Neural progenitor cell (in vitro differentiated cells): ENCODE measurements around the gene GULP1. TPM values are rescaled to one million over a fixed set of nuclear protein-coding genes. Genes with fewer than 3 reads are reported as not detected.

Experiments
- DNase-seq: peaks from one replicate; pipeline ENCODE4 v3.0.0-alpha.2; 2016; ENCODE audit warnings: low spot score
- H2AFZ ChIP-seq: fragments of 200-600 bp; sonication (generic); replicated peaks from 2 replicates; pipeline ENCODE4 v1.6.1; 2016; ENCODE audit warnings: antibody characterized with exemption
- H3F3A ChIP-seq: fragments of 200-600 bp; sonication (generic); 2 replicates; pipeline ENCODE4 v1.6.1; 2016; ENCODE audit warnings: antibody characterized with exemption, low read depth
- H3K27ac ChIP-seq: fragments of 200-600 bp; sonication (generic); 2 replicates; pipeline ENCODE4 v1.5.1; 2016; ENCODE audit warnings: mild to moderate bottlenecking
- H3K27me3 ChIP-seq: fragments of 200-600 bp; sonication (generic); 2 replicates; pipeline ENCODE4 v1.6.1; 2016; ENCODE audit warnings: mild to moderate bottlenecking, moderate library complexity
- H3K36me3 ChIP-seq: fragments of 200-600 bp; sonication (generic); 2 replicates; pipeline ENCODE4 v1.5.1; 2016
- H3K4me1 ChIP-seq: fragments of 200-600 bp; sonication (generic); 2 replicates; pipeline ENCODE4 v1.6.1; 2016; ENCODE audit warnings: mixed run types
- H3K4me2 ChIP-seq: fragments of 200-600 bp; sonication (generic); 2 replicates; pipeline ENCODE4 v1.6.1; 2016
- H3K4me3 ChIP-seq: fragments of 200-600 bp; sonication (generic); 2 replicates; pipeline ENCODE4 v1.5.1; 2016
- H3K79me2 ChIP-seq: fragments of 200-600 bp; sonication (generic); 2 replicates; pipeline ENCODE4 v1.6.1; 2016; ENCODE audit warnings: low read depth
- H3K9ac ChIP-seq: fragments of 200-600 bp; sonication (generic); 2 replicates; pipeline ENCODE4 v1.6.1; 2016
- H3K9me3 ChIP-seq: fragments of 200-600 bp; sonication (generic); 2 replicates; pipeline ENCODE4 v1.5.1; 2016; ENCODE audit warnings: low read depth
- H4K20me1 ChIP-seq: fragments of 200-600 bp; sonication (generic); 2 replicates; pipeline ENCODE4 v1.6.1; 2016; ENCODE audit warnings: low read depth
- H3K27ac Mint-ChIP-seq: 3 replicates; pipeline ENCODE4 v1.8.0; 2021; ENCODE audit warnings: mixed read lengths
- H3K27me3 Mint-ChIP-seq: 2 replicates; pipeline ENCODE4 v1.8.0; 2022; ENCODE audit warnings: low read depth, mild to moderate bottlenecking, inconsistent platforms, moderate library complexity, mixed read lengths; ENCODE audit not compliant: insufficient read depth
- H3K36me3 Mint-ChIP-seq: 3 replicates; pipeline ENCODE4 v1.8.0; 2021; ENCODE audit warnings: mixed read lengths
- H3K4me1 Mint-ChIP-seq: 3 replicates; pipeline ENCODE4 v1.8.0; 2021; ENCODE audit warnings: mixed read lengths
- H3K4me3 Mint-ChIP-seq: 3 replicates; pipeline ENCODE4 v1.8.0; 2021; ENCODE audit warnings: mild to moderate bottlenecking, moderate library complexity, mixed read lengths
- H3K9me3 Mint-ChIP-seq: 3 replicates; pipeline ENCODE4 v1.8.0; 2020; ENCODE audit warnings: mixed read lengths
- CTCF ChIP-seq: fragments of 200-600 bp; sonication (generic); IDR thresholded peaks from 2 replicates; pipeline ENCODE4 v1.5.1; 2017; ENCODE audit warnings: antibody characterized with exemption, mild to moderate bottlenecking
- EZH2 ChIP-seq: fragments of 200-600 bp; sonication (generic); IDR thresholded peaks from 2 replicates; pipeline ENCODE4 v1.6.1; 2017; ENCODE audit warnings: antibody characterized with exemption, mild to moderate bottlenecking, moderate library complexity
- EZH2phosphoT487 ChIP-seq: fragments of 200-600 bp; sonication (generic); IDR thresholded peaks from 2 replicates; pipeline ENCODE4 v1.6.1; 2017; ENCODE audit warnings: antibody characterized with exemption
- total RNA-seq: library from RNA; depleted of rRNA; stranded (reverse); fragments of >200 nt; gene quantifications from 2 replicates; pipeline ENCODE4 v1.2.3, GENCODE V29; 2015; ENCODE audit warnings: low replicate concordance

The GULP1 gene
- total RNA-seq, 1 donor from 2014 or later = 154 TPM

GRCh38 chr2:188406414-188406813 lies 114.7 kb downstream of the GULP1 start:
- Histone ChIP-seq H3K27ac (no peak overlapping the region), H2AFZ (no peak overlapping the region), H3K4me2 (no peak overlapping the region), H3K9ac (no peak overlapping the region), H3F3A (no peaks in the 10 kb centered on the region), H3K4me3 (no peak overlapping the region), H3K36me3 (peaks cover 10% of the 10 kb centered on the region), H3K79me2 (peaks cover 15% of the 10 kb centered on the region), H3K9me3 (peaks cover 18% of the 10 kb centered on the region), H4K20me1 (no peaks in the 10 kb centered on the region), H3K4me1 (no peaks in the 10 kb centered on the region), H3K27me3 (no peaks in the 10 kb centered on the region)
- Mint-ChIP-seq H3K27ac (no peak overlapping the region), H3K4me1 (no peaks in the 10 kb centered on the region), H3K27me3 (no peaks in the 10 kb centered on the region), H3K4me3 (no peak overlapping the region), H3K9me3 (peaks cover 38% of the 10 kb centered on the region), H3K36me3 (peaks cover 16% of the 10 kb centered on the region)
- no peak for DNase-seq
- TF ChIP-seq CTCF (no peak), EZH2 (no peak), EZH2phosphoT487 (no peak)

GRCh38 chr2:188410504-188411235 lies 119.0 kb downstream of the GULP1 start:
- H3K9ac ChIP-seq = no peak overlapping the region
- H3K79me2 ChIP-seq = peaks cover 7% of the 10 kb centered on the region
- no peaks in the 10 kb centered on the region for H3F3A ChIP-seq
- no peak overlapping the region for H3K4me2 ChIP-seq
- H3K36me3 Mint-ChIP-seq = peaks cover 25% of the 10 kb centered on the region
- H3K4me1 ChIP-seq = peaks cover 3% of the 10 kb centered on the region
- H3K4me3 ChIP-seq = no peak overlapping the region
- H3K27ac ChIP-seq = no peak overlapping the region
- no peaks in the 10 kb centered on the region for H3K27me3 ChIP-seq
- peaks cover 44% of the 10 kb centered on the region for H3K9me3 Mint-ChIP-seq
- H4K20me1 ChIP-seq = no peaks in the 10 kb centered on the region
- no peak overlapping the region for H2AFZ ChIP-seq
- TF ChIP-seq CTCF (no peak), EZH2 (no peak), EZH2phosphoT487 (no peak)
- no peak overlapping the region for H3K4me3 Mint-ChIP-seq
- H3K4me1 Mint-ChIP-seq = no peaks in the 10 kb centered on the region
- no peak for DNase-seq
- H3K27ac Mint-ChIP-seq = no peak overlapping the region
- H3K27me3 Mint-ChIP-seq = no peaks in the 10 kb centered on the region
- peaks cover 18% of the 10 kb centered on the region for H3K9me3 ChIP-seq
- peaks cover 10% of the 10 kb centered on the region for H3K36me3 ChIP-seq

GRCh38 chr2:188412190-188412589 lies 120.5 kb downstream of the GULP1 start:
- no peaks in the 10 kb centered on the region for H3K27me3 ChIP-seq
- H3K79me2 ChIP-seq = peaks cover 17% of the 10 kb centered on the region
- no peak for TF ChIP-seq EZH2
- TF ChIP-seq EZH2phosphoT487 = no peak
- no peak for TF ChIP-seq CTCF
- H3K36me3 ChIP-seq = peaks cover 7% of the 10 kb centered on the region
- Mint-ChIP-seq H3K27me3 (no peaks in the 10 kb centered on the region), H3K36me3 (peaks cover 24% of the 10 kb centered on the region), H3K9me3 (peaks cover 36% of the 10 kb centered on the region), H3K27ac (no peak overlapping the region), H3K4me1 (peaks cover 2% of the 10 kb centered on the region), H3K4me3 (no peak overlapping the region)
- H2AFZ ChIP-seq = no peak overlapping the region
- H3K4me2 ChIP-seq = no peak overlapping the region
- no peak for DNase-seq
- no peaks in the 10 kb centered on the region for H3F3A ChIP-seq
- H4K20me1 ChIP-seq = no peaks in the 10 kb centered on the region
- no peak overlapping the region for H3K27ac ChIP-seq
- peaks cover 6% of the 10 kb centered on the region for H3K9me3 ChIP-seq
- no peak overlapping the region for H3K9ac ChIP-seq
- H3K4me3 ChIP-seq = no peak overlapping the region
- H3K4me1 ChIP-seq = peaks cover 3% of the 10 kb centered on the region
